Measurements from ENCODE around the gene STK16. TPM values are rescaled to one million over a fixed set of nuclear protein-coding genes. Genes with fewer than 3 reads are reported as not detected.

The STK16 gene
- polyA plus RNA-seq, 1 donor, result 36.2 TPM

- Histone ChIP-seq H3K36me3 (ENCODE audit: control insufficient read depth, insufficient read depth, low read length) (peaks cover 11% of the 10 kb centered on the region), H3K27me3 (ENCODE audit: control insufficient read depth, insufficient read depth, low read length) (peaks cover 2% of the 10 kb centered on the region), H3K9me3 (ENCODE audit: control insufficient read depth, low read depth, low read length) (no peaks in the 10 kb centered on the region), H3K4me1 (ENCODE audit: control insufficient read depth, insufficient read depth, low read length) (peaks cover 6% of the 10 kb centered on the region), H3K27ac (ENCODE audit: low read length) (no peak overlapping the region), H3K4me3 (ENCODE audit: low read length) (no peak overlapping the region)
- peak; percentile 48 to 50 for DNase-seq
- no CpG with 5 or more reads among the region's 16 CpGs for WGBS (ENCODE audit: insufficient coverage, low lambda C conversion rate)
Measured at GRCh38 chr2:219289537-219290361, 44.5 kb downstream of the STK16 start.

DNA sequence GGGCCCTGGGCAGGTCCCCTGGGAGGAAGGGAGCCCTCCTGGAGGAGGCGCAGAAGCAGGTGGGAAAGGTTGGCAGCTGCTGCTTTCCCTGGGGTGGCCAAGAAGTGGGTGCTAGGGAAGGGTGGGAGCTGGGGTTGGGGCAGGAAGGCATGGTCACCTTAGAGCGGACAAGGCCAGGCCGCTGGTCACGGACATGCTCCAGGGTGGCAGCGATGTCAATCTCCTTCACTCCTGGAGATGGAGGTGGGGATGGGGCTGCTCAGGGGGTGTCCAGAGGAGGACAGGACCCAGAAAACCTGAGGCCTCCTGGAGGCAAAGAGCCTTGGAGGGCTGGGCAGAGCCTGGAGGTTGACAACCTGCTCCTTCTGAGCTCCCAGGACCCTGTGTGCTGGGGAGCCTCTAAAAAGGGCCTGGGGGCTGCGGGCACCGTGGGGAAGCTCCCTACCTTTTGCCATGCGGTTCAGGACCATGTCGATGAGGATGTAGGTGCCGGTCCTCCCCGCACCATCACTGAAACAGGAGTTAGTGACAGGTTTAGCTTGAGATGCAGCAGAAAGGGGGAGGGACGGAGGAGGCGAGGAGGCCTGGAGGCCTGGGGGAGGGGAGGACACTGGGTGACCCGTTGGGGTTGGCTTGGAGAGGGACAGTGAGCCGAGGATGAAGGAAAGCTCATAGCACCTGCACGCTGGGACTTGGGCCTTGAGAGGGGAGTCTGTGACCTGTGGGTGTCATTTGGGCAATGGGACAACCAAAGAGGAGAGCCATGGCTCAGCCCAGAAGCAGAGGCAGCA lies 45.3 kb downstream of the STK16 start:
- H3K4me3 ChIP-seq (ENCODE audit: low read length), result no peak overlapping the region
- no peak overlapping the region for H3K27ac ChIP-seq (ENCODE audit: low read length)
- no peaks in the 10 kb centered on the region for H3K9me3 ChIP-seq (ENCODE audit: control insufficient read depth, low read depth, low read length)
- DNase-seq, result no peak
- no CpG with 5 or more reads among the region's 16 CpGs for WGBS (ENCODE audit: insufficient coverage, low lambda C conversion rate)
- peaks cover 2% of the 10 kb centered on the region for H3K27me3 ChIP-seq (ENCODE audit: control insufficient read depth, insufficient read depth, low read length)
- H3K4me1 ChIP-seq (ENCODE audit: control insufficient read depth, insufficient read depth, low read length), result peaks cover 9% of the 10 kb centered on the region
- H3K36me3 ChIP-seq (ENCODE audit: control insufficient read depth, insufficient read depth, low read length), result peaks cover 2% of the 10 kb centered on the region

DNA sequence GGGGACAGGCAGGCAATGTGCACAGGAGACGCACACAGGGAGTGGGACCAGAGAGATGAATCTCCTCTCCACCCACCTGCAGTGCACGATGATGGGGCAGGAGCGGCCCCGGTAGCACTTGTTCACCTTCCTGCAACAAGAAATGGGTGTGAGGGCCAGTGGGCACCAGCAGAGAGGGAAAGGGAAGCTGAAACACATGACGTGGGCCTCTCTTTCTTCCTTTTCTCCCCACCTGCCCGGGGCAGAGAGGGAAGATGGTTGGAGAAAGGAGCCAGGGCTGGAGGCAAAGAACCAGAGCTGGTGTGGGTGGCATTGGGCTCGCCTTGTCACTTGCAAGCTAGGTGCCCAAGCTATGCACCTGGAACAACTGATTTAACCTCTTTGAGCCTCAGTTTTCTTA lies 46.1 kb downstream of the STK16 start:
- H3K4me1 ChIP-seq (ENCODE audit: control insufficient read depth, insufficient read depth, low read length), result peaks cover 9% of the 10 kb centered on the region
- DNase-seq, result no peak
- H3K4me3 ChIP-seq (ENCODE audit: low read length), result no peak overlapping the region
- H3K36me3 ChIP-seq (ENCODE audit: control insufficient read depth, insufficient read depth, low read length), result no peaks in the 10 kb centered on the region
- no peak overlapping the region for H3K27ac ChIP-seq (ENCODE audit: low read length)
- no CpG with 5 or more reads among the region's 7 CpGs for WGBS (ENCODE audit: insufficient coverage, low lambda C conversion rate)
- peaks cover 5% of the 10 kb centered on the region for H3K27me3 ChIP-seq (ENCODE audit: control insufficient read depth, insufficient read depth, low read length)
- H3K9me3 ChIP-seq (ENCODE audit: control insufficient read depth, low read depth, low read length), result no peaks in the 10 kb centered on the region

- Histone ChIP-seq H3K9me3 (ENCODE audit: control insufficient read depth, low read depth, low read length) (no peaks in the 10 kb centered on the region), H3K4me1 (ENCODE audit: control insufficient read depth, insufficient read depth, low read length) (peaks cover 9% of the 10 kb centered on the region), H3K27me3 (ENCODE audit: control insufficient read depth, insufficient read depth, low read length) (peaks cover 5% of the 10 kb centered on the region), H3K36me3 (ENCODE audit: control insufficient read depth, insufficient read depth, low read length) (no peaks in the 10 kb centered on the region), H3K4me3 (ENCODE audit: low read length) (no peak overlapping the region), H3K27ac (ENCODE audit: low read length) (no peak overlapping the region)
- WGBS (ENCODE audit: insufficient coverage, low lambda C conversion rate), result no CpG with 5 or more reads among the region's 4 CpGs
- DNase-seq, result no peak
Measured at GRCh38 chr2:219291910-219292490, 46.7 kb downstream of the STK16 start.

DNA sequence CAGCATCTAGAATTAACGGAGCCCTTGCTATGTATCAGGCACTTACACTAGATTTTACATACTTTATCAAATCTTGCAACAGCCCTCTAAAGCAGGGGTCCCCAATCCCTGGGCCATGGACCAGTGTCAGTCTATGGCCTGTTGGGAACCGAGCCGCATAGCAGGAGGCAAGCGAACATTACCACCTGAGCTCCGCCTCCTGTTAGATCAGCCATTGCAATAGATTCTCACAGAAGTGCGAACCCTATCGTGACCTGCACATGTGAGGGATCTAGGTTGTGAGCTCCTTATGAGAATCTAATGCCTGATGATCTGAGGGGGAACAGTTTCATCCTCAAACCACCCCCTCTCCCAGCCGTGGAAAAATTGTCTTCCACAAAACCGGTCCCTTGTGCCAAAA lies 47.3 kb downstream of the STK16 start:
- Histone ChIP-seq H3K9me3 (ENCODE audit: control insufficient read depth, low read depth, low read length) (no peaks in the 10 kb centered on the region), H3K36me3 (ENCODE audit: control insufficient read depth, insufficient read depth, low read length) (no peaks in the 10 kb centered on the region), H3K27ac (ENCODE audit: low read length) (no peak overlapping the region), H3K27me3 (ENCODE audit: control insufficient read depth, insufficient read depth, low read length) (peaks cover 5% of the 10 kb centered on the region), H3K4me1 (ENCODE audit: control insufficient read depth, insufficient read depth, low read length) (peaks cover 9% of the 10 kb centered on the region), H3K4me3 (ENCODE audit: low read length) (no peak overlapping the region)
- WGBS (ENCODE audit: insufficient coverage, low lambda C conversion rate), result no CpG with 5 or more reads among the region's 9 CpGs
- no peak for DNase-seq

DNA sequence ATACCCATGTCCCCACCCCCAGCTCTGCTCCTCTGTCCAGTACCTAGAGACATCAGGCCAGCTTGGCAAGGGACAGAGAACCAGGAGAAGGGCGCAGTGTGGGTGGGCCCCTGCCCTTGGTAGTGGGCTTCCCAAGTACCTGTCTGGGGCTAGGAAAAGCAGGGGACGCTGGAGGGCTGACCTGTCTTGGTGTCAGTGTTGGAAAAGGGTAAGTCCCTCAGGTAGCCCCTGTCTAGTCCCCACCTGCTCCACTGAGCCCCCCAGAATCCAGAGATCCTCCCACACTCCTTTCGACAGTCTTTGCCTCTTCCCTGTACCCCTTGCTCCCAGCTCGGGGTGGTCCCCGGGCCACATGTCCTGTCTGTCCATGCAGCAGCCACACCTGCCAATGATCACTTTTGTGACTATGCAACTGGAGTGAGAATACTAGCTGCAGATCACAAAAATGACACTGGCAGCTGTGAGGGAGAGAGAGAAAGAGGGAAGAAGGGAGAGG lies 48.5 kb downstream of the STK16 start:
- WGBS (ENCODE audit: insufficient coverage, low lambda C conversion rate), result no CpG with 5 or more reads among the region's 5 CpGs
- Histone ChIP-seq H3K9me3 (ENCODE audit: control insufficient read depth, low read depth, low read length) (no peaks in the 10 kb centered on the region), H3K27ac (ENCODE audit: low read length) (no peak overlapping the region), H3K4me1 (ENCODE audit: control insufficient read depth, insufficient read depth, low read length) (peaks cover 9% of the 10 kb centered on the region), H3K27me3 (ENCODE audit: control insufficient read depth, insufficient read depth, low read length) (peaks cover 5% of the 10 kb centered on the region), H3K36me3 (ENCODE audit: control insufficient read depth, insufficient read depth, low read length) (no peaks in the 10 kb centered on the region), H3K4me3 (ENCODE audit: low read length) (no peak overlapping the region)
- no peak for DNase-seq

- WGBS (ENCODE audit: insufficient coverage, low lambda C conversion rate), result 42% methylated on average over 6 of the region's 67 CpGs
- H3K36me3 ChIP-seq (ENCODE audit: control insufficient read depth, insufficient read depth, low read length), result no peaks in the 10 kb centered on the region
- H3K27ac ChIP-seq (ENCODE audit: low read length), result peak overlapping the region; percentile 16
- peak overlapping the region; percentile 55 for H3K4me3 ChIP-seq (ENCODE audit: low read length)
- peaks cover 9% of the 10 kb centered on the region for H3K4me1 ChIP-seq (ENCODE audit: control insufficient read depth, insufficient read depth, low read length)
- H3K27me3 ChIP-seq (ENCODE audit: control insufficient read depth, insufficient read depth, low read length), result peaks cover 10% of the 10 kb centered on the region
- no peaks in the 10 kb centered on the region for H3K9me3 ChIP-seq (ENCODE audit: control insufficient read depth, low read depth, low read length)
- DNase-seq, result peak; percentile 88 to 94
Measured at GRCh38 chr2:219294356-219295351, 49.4 kb downstream of the STK16 start.

DNA sequence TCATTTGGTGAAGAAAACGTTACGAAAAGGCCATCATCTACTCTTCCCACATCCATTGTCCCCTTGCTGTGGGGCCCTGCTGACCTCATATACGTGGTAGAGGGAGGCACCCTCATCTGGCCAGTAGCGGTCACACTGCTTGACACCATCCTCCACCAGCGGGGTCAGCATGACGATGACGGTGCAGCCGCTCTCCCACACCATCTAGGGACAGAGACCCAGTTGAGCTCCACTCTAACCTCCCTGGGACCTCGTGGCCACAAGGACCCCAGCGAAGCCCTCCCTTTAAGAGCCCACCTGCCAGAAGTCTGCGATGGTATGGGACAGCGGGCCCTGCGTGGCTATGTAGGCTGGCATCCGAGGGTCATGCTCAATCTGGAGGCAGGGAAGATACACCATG lies 50.9 kb downstream of the STK16 start:
- DNase-seq, result no peak
- H3K36me3 ChIP-seq (ENCODE audit: control insufficient read depth, insufficient read depth, low read length), result no peaks in the 10 kb centered on the region
- peaks cover 25% of the 10 kb centered on the region for H3K27me3 ChIP-seq (ENCODE audit: control insufficient read depth, insufficient read depth, low read length)
- H3K9me3 ChIP-seq (ENCODE audit: control insufficient read depth, low read depth, low read length), result no peaks in the 10 kb centered on the region
- H3K4me3 ChIP-seq (ENCODE audit: low read length), result no peak overlapping the region
- H3K4me1 ChIP-seq (ENCODE audit: control insufficient read depth, insufficient read depth, low read length), result peaks cover 9% of the 10 kb centered on the region
- H3K27ac ChIP-seq (ENCODE audit: low read length), result no peak overlapping the region
- WGBS (ENCODE audit: insufficient coverage, low lambda C conversion rate), result no CpG with 5 or more reads among the region's 14 CpGs

DNA sequence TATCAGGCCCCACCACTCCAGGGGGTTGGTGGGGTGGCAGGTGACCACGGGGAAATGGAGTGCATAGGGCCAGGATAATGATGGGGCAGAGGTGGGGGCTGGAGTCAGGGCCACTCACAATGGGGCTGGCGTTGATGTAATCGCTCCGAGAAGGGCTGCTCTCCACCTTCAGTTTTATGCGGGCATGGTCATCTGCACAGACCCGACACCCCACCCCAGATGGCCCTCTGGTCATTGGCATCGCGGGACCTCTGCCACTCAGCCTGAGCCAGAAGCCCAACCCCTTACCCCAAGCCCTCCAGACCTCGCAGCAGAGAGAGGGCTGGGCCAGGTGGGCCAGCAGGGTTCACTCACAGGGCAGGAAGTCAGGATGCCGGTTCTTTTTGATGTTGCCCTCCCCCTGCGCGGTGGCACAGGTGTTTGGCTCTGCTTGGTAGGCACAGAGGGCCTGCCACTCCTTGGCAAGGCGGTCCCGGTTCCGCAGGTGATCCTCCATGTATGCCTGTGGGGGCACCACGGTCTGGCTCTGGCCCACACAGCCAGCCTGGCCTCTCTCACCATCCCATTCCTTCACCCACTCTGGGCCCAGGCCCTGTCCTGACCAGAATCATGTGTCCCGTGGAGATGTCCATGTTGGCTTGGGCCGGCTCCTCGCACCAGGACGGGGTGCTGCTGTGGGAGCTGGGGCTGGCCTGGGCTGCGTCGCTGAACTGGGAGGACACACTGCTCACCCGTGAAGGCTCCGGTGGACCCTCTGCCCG lies 51.5 kb downstream of the STK16 start:
- H3K4me1 ChIP-seq (ENCODE audit: control insufficient read depth, insufficient read depth, low read length), result peaks cover 9% of the 10 kb centered on the region
- DNase-seq, result no peak
- no peaks in the 10 kb centered on the region for H3K36me3 ChIP-seq (ENCODE audit: control insufficient read depth, insufficient read depth, low read length)
- no peaks in the 10 kb centered on the region for H3K9me3 ChIP-seq (ENCODE audit: control insufficient read depth, low read depth, low read length)
- peaks cover 32% of the 10 kb centered on the region for H3K27me3 ChIP-seq (ENCODE audit: control insufficient read depth, insufficient read depth, low read length)
- WGBS (ENCODE audit: insufficient coverage, low lambda C conversion rate), result no CpG with 5 or more reads among the region's 25 CpGs
- no peak overlapping the region for H3K4me3 ChIP-seq (ENCODE audit: low read length)
- no peak overlapping the region for H3K27ac ChIP-seq (ENCODE audit: low read length)

All from large intestine (tissue), 3 donors.